HEK293 (cell line): ENCODE data around the gene IL18RAP.

Experiments
- CTCF ChIA-PET: fragments of 350-600 bp; formaldehyde crosslinking; extraction: SDS; loops from one replicate; lab custom pipeline; 2021; ENCODE audit warnings: antibody characterized with exemption; lab: Yijun Ruan, JAX
- POLR2A ChIA-PET: fragments of 300-600 bp; formaldehyde crosslinking; extraction: SDS; loops from one replicate; lab custom pipeline; 2020; ENCODE audit warnings: antibody characterized with exemption, inconsistent platforms; lab: Yijun Ruan, JAX
- H3K27ac ChIP-seq: fragments of 200-500 bp; sonication (Bioruptor generic); 2 replicates; pipeline ENCODE4 v1.5.1; 2014; ENCODE audit warnings: low read depth, low read length, control low read depth, inconsistent platforms; ENCODE audit errors: extremely low read depth
- H3K36me3 ChIP-seq, 2 experiments: fragments of 200-500 bp in 1 of 2; sonication (Bioruptor generic) in 1 of 2; 1 replicate in 1 of 2; 2 replicates in 1 of 2; pipeline ENCODE4 v1.5.1; 2014 to 2017; ENCODE audit warnings: inconsistent platforms in 2 of 2, low read length in 2 of 2; ENCODE audit not compliant: control insufficient read depth in 2 of 2, insufficient read depth in 1 of 2
- H3K4me1 ChIP-seq: fragments of 200-500 bp; sonication (Bioruptor generic); 2 replicates; pipeline ENCODE4 v1.5.1; 2014; ENCODE audit warnings: mild to moderate bottlenecking, low read length, inconsistent platforms; ENCODE audit not compliant: control insufficient read depth, insufficient read depth
- H3K4me3 ChIP-seq: 2 replicates; pipeline ENCODE4 v1.5.1; 2011; ENCODE audit warnings: low read depth, mild to moderate bottlenecking, control low read depth, low read length, moderate library complexity
- H3K9me3 ChIP-seq: fragments of 200-500 bp; sonication (Bioruptor generic); 2 replicates; pipeline ENCODE4 v1.5.1; 2014; ENCODE audit warnings: low read depth, low read length, inconsistent platforms; ENCODE audit not compliant: control insufficient read depth, insufficient read depth
- IKZF3 ChIP-seq: fragments of 450-650 bp; IDR thresholded peaks from 2 replicates; pipeline ENCODE4 v1.5.0; 2018; ENCODE audit warnings: missing biosample characterization, mild to moderate bottlenecking, missing genetic modification characterization, moderate library complexity
- KLF7 ChIP-seq: fragments of 450-650 bp; formaldehyde crosslinking; IDR thresholded peaks from 2 replicates; pipeline ENCODE4 v1.5.1; 2016; ENCODE audit warnings: missing biosample characterization, missing genetic modification characterization, borderline replicate concordance
- MEIS1 ChIP-seq: sonication (generic); formaldehyde crosslinking; IDR thresholded peaks from 2 replicates; pipeline ENCODE4 v1.8.1; 2022; ENCODE audit warnings: missing genetic modification reagents, mild to moderate bottlenecking, borderline replicate concordance
- SCRT1 ChIP-seq: fragments of 450-650 bp; formaldehyde crosslinking; IDR thresholded peaks from 2 replicates; pipeline ENCODE4 v1.5.1; 2016; ENCODE audit warnings: missing biosample characterization, missing genetic modification characterization, borderline replicate concordance
- SETDB1 ChIP-seq: IDR thresholded peaks from one replicate; pipeline ENCODE4 v1.6.1; 2017; ENCODE audit warnings: mild to moderate bottlenecking, low read length, moderate library complexity, mixed read lengths; ENCODE audit not compliant: insufficient read length
- SP2 ChIP-seq: fragments of 450-650 bp; formaldehyde crosslinking; IDR thresholded peaks from 2 replicates; pipeline ENCODE4 v1.5.1; 2016; ENCODE audit warnings: missing biosample characterization, missing genetic modification characterization
- TCF7L2 ChIP-seq: IDR thresholded peaks from 2 replicates; pipeline ENCODE4 v1.6.1; 2011; ENCODE audit warnings: low read depth, mild to moderate bottlenecking, inconsistent platforms, low read length, moderate library complexity, borderline replicate concordance
- YY2 ChIP-seq: fragments of 450-650 bp; formaldehyde crosslinking; IDR thresholded peaks from 2 replicates; pipeline ENCODE4 v1.5.1; 2016; ENCODE audit warnings: missing biosample characterization, missing genetic modification characterization
- ZIC2 ChIP-seq: fragments of 450-650 bp; formaldehyde crosslinking; IDR thresholded peaks from 2 replicates; pipeline ENCODE4 v1.5.1; 2016; ENCODE audit warnings: missing biosample characterization, missing genetic modification characterization
- ZNF211 ChIP-seq: fragments of 450-650 bp; formaldehyde crosslinking; IDR thresholded peaks from 2 replicates; pipeline ENCODE4 v1.5.1; 2016; ENCODE audit warnings: low read depth, missing biosample characterization, missing genetic modification characterization
- ZNF248 ChIP-seq: fragments of 450-650 bp; formaldehyde crosslinking; IDR thresholded peaks from 2 replicates; pipeline ENCODE4 v1.5.1; 2017; ENCODE audit warnings: missing biosample characterization, missing genetic modification characterization
- ZNF335 ChIP-seq: fragments of 450-650 bp; formaldehyde crosslinking; conservative IDR thresholded peaks from 2 replicates; pipeline ENCODE4 v1.5.1; 2016; ENCODE audit warnings: missing biosample characterization, missing genetic modification characterization
- ZNF37A ChIP-seq: fragments of 450-650 bp; IDR thresholded peaks from 2 replicates; pipeline ENCODE4 v1.5.1; 2018; ENCODE audit warnings: missing biosample characterization, missing genetic modification characterization
- ZNF488 ChIP-seq: fragments of 450-650 bp; formaldehyde crosslinking; IDR thresholded peaks from 2 replicates; pipeline ENCODE4 v1.5.1; 2016; ENCODE audit warnings: missing biosample characterization, missing genetic modification characterization
- ZNF513 ChIP-seq: fragments of 450-650 bp; IDR thresholded peaks from 2 replicates; pipeline ENCODE4 v1.5.1; 2018; ENCODE audit warnings: missing biosample characterization, missing genetic modification characterization
- ZNF621 ChIP-seq: fragments of 450-650 bp; formaldehyde crosslinking; IDR thresholded peaks from 2 replicates; pipeline ENCODE4 v1.5.1; 2017; ENCODE audit warnings: missing biosample characterization, missing genetic modification characterization
- ZNF629 ChIP-seq: fragments of 450-650 bp; formaldehyde crosslinking; IDR thresholded peaks from 2 replicates; pipeline ENCODE4 v1.5.1; 2017; ENCODE audit warnings: missing biosample characterization, missing genetic modification characterization
- ZNF639 ChIP-seq: fragments of 450-650 bp; formaldehyde crosslinking; IDR thresholded peaks from 2 replicates; pipeline ENCODE4 v1.5.1; 2016; ENCODE audit warnings: missing biosample characterization, missing genetic modification characterization
- ZNF660 ChIP-seq: fragments of 450-650 bp; IDR thresholded peaks from 2 replicates; pipeline ENCODE4 v1.5.1; 2018; ENCODE audit warnings: missing biosample characterization, mild to moderate bottlenecking, missing genetic modification characterization
- ZNF664 ChIP-seq: fragments of 450-650 bp; formaldehyde crosslinking; IDR thresholded peaks from 2 replicates; pipeline ENCODE4 v1.5.1; 2016; ENCODE audit warnings: missing biosample characterization, missing genetic modification characterization
- ZNF701 ChIP-seq: fragments of 450-650 bp; formaldehyde crosslinking; IDR thresholded peaks from 2 replicates; pipeline ENCODE4 v1.5.1; 2016; ENCODE audit warnings: missing biosample characterization, missing genetic modification characterization
- ZNF707 ChIP-seq: fragments of 450-650 bp; formaldehyde crosslinking; IDR thresholded peaks from 2 replicates; pipeline ENCODE4 v1.5.1; 2016; ENCODE audit warnings: missing biosample characterization, missing genetic modification characterization
- ZNF768 ChIP-seq: fragments of 450-650 bp; formaldehyde crosslinking; IDR thresholded peaks from 2 replicates; pipeline ENCODE4 v1.5.1; 2018; ENCODE audit warnings: missing biosample characterization, mild to moderate bottlenecking, missing genetic modification characterization

The IL18RAP gene

GRCh38 chr2:102383722-102384121 lies 39.2 kb upstream of the IL18RAP start:
- H3K36me3 ChIP-seq: no peaks in the 10 kb centered on the region
- no peak for TF ChIP-seq ZIC2
- TF ChIP-seq SETDB1: peak; percentile 88
- TF ChIP-seq, all 188 proteins: peak for 1
- no peak overlapping the region for H3K4me3 ChIP-seq
- H3K4me1 ChIP-seq: no peaks in the 10 kb centered on the region
- ChIA-PET POLR2A (interaction anchor here (0.6 kb wide), 1 partner anchor 316 kb away, joined by 3 read pairs; no protein-coding TSS in a partner anchor), CTCF (interaction anchor here (0.6 to 1.1 kb wide), 2 partner anchors 28 to 421 kb away, joined by 3 to 4 read pairs; no protein-coding TSS in a partner anchor)
- no peak overlapping the region for H3K27ac ChIP-seq
- no peaks in the 10 kb centered on the region for H3K9me3 ChIP-seq

- Histone ChIP-seq H3K36me3 (no peaks in the 10 kb centered on the region), H3K4me1 (no peaks in the 10 kb centered on the region)
- TF ChIP-seq ZNF211 (tag by site-specific recombination): no peak
- no peak for TF ChIP-seq SP2
- TF ChIP-seq ZNF664 (tag by site-specific recombination): no peak
- TF ChIP-seq IKZF3 (tag by site-specific recombination): no peak
- TF ChIP-seq ZNF488 (tag by site-specific recombination): no peak
- TF ChIP-seq ZNF701: no peak
- TF ChIP-seq YY2 (tag by site-specific recombination): no peak
- TF ChIP-seq ZNF629: no peak
- TF ChIP-seq ZNF621 (tag by site-specific recombination): no peak
- TF ChIP-seq KLF7 (tag by site-specific recombination): no peak
- no peak for TF ChIP-seq ZNF248 (tag by site-specific recombination)
- no peak for TF ChIP-seq ZNF660
- no peak for TF ChIP-seq ZNF768 (tag by site-specific recombination)
- TF ChIP-seq, all 188 proteins: peak for 0
- H3K9me3 ChIP-seq: no peaks in the 10 kb centered on the region
- ChIA-PET CTCF (interaction anchor here (0.6 to 0.7 kb wide), 3 partner anchors 13 to 45 kb away, joined by 3 to 5 read pairs (median 3); no protein-coding TSS in a partner anchor), POLR2A (no interaction called here)
- H3K27ac ChIP-seq: no peak overlapping the region
- H3K4me3 ChIP-seq: no peak overlapping the region
Observed at GRCh38 chr2:102385522-102385921, 37.4 kb upstream of the IL18RAP start.

- TF ChIP-seq ZNF335 (tag by site-specific recombination): no peak
- TF ChIP-seq SCRT1 (tag by site-specific recombination): no peak
- TF ChIP-seq ZNF37A: no peak
- TF ChIP-seq YY2 (tag by site-specific recombination): no peak
- no peak for TF ChIP-seq ZNF639 (tag by site-specific recombination)
- no peak for TF ChIP-seq MEIS1 (CRISPR knock-in tag)
- TF ChIP-seq ZNF707 (tag by site-specific recombination): no peak
- no peak for TF ChIP-seq ZNF513 (tag by site-specific recombination)
- no peak for TF ChIP-seq TCF7L2
- Histone ChIP-seq H3K9me3 (no peaks in the 10 kb centered on the region), H3K36me3 (no peaks in the 10 kb centered on the region), H3K4me3 (no peak overlapping the region), H3K4me1 (no peaks in the 10 kb centered on the region), H3K27ac (no peak overlapping the region)
- ChIA-PET POLR2A (no interaction called here), CTCF (interaction anchor here (0.6 kb wide), 1 partner anchor 44 kb away, joined by 5 read pairs; no protein-coding TSS in a partner anchor)
Observed at GRCh38 chr2:102386004-102386403, 37.0 kb upstream of the IL18RAP start.
